Keratinocyte (primary cell): Measurements from ENCODE around the gene VTI1A.

ENCODE experiments used
- EZH2 ChIP-seq: IDR thresholded peaks from one replicate; pipeline ENCODE4 v1.6.1; 2012; ENCODE audit warnings: inconsistent platforms, mild to moderate bottlenecking, low read length, moderate library complexity
- TF ChIP-seq, protein P1 (sequence below), 3 experiments: IDR thresholded peaks in 1 of 3; conservative IDR thresholded peaks in 1 of 3; optimal IDR thresholded peaks in 1 of 3; 2 replicates in 2 of 3; 3 replicates in 1 of 3; pipeline versions ENCODE3 to v1.5.1; 2011; ENCODE audit warnings: low read length in 3 of 3, mild to moderate bottlenecking in 3 of 3, moderate library complexity in 2 of 3, control low read depth in 1 of 3, inconsistent platforms in 1 of 3; ENCODE audit not compliant: insufficient read depth in 2 of 3; ENCODE audit errors: extremely low read depth in 1 of 3

DNA sequence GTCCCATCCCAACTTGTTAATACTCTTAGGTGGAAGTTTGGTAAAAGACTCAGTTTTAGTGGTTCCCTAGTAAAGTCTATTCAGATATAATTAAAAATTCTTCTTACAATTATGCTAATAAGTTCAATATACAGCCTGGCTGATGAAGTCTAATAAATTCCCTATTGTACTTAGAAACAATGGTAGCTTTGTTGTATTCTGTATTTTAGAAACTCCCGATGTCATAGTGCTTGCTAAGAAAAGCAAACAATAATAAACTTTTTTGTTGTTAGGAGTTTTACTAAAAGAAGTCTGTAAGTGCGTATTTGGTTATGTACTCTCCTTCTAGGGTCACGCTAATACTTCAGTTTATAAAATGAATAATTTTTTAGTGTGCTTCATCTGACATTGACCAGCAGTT, 206.8 kb downstream of the VTI1A start:
- TF ChIP-seq EZH2 = no peak
- TF ChIP-seq, protein P1, sequence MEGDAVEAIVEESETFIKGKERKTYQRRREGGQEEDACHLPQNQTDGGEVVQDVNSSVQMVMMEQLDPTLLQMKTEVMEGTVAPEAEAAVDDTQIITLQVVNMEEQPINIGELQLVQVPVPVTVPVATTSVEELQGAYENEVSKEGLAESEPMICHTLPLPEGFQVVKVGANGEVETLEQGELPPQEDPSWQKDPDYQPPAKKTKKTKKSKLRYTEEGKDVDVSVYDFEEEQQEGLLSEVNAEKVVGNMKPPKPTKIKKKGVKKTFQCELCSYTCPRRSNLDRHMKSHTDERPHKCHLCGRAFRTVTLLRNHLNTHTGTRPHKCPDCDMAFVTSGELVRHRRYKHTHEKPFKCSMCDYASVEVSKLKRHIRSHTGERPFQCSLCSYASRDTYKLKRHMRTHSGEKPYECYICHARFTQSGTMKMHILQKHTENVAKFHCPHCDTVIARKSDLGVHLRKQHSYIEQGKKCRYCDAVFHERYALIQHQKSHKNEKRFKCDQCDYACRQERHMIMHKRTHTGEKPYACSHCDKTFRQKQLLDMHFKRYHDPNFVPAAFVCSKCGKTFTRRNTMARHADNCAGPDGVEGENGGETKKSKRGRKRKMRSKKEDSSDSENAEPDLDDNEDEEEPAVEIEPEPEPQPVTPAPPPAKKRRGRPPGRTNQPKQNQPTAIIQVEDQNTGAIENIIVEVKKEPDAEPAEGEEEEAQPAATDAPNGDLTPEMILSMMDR (optimal IDR thresholded peaks at IDR 0.05 in 1 of 3, IDR thresholded peaks at IDR 0.05 in 1 of 3, conservative IDR thresholded peaks at IDR 0.05 in 1 of 3; ENCODE audit: extremely low read depth in 1 of 3, insufficient read depth in 2 of 3, low read length in 3 of 3) = no peak
